H9 (cell line): ENCODE results near the gene SLCO2A1. TPM values are rescaled to one million over a fixed set of nuclear protein-coding genes. Genes with fewer than 3 reads are reported as not detected.

Experiments used
- DNase-seq: peaks from one replicate; pipeline ENCODE4 v3.0.0-alpha.2; 2017
- H2AFZ ChIP-seq: one replicate; pipeline ENCODE4 v1.6.1; 2013; ENCODE audit warnings: mild to moderate bottlenecking, low read length, control low read depth, moderate library complexity
- H2AK5ac ChIP-seq: 2 replicates; pipeline ENCODE4 v1.6.1; 2013; ENCODE audit warnings: low read length, control low read depth, mixed read lengths; ENCODE audit not compliant: insufficient read length
- H2BK120ac ChIP-seq: one replicate; pipeline ENCODE4 v1.6.1; 2013; ENCODE audit warnings: low read depth, mild to moderate bottlenecking, low read length, control low read depth, inconsistent platforms; ENCODE audit not compliant: poor library complexity, severe bottlenecking
- H2BK12ac ChIP-seq: 2 replicates; pipeline ENCODE4 v1.6.1; 2013; ENCODE audit warnings: low read length, control low read depth, mixed read lengths, low read depth; ENCODE audit not compliant: insufficient read length
- H2BK15ac ChIP-seq: 2 replicates; pipeline ENCODE4 v1.6.1; 2013; ENCODE audit warnings: low read depth, low read length, control low read depth
- H2BK20ac ChIP-seq: one replicate; pipeline ENCODE4 v1.6.1; 2013; ENCODE audit warnings: low read depth, mild to moderate bottlenecking, low read length, control low read depth, inconsistent platforms; ENCODE audit not compliant: poor library complexity, severe bottlenecking
- H2BK5ac ChIP-seq: 2 replicates; pipeline ENCODE4 v1.6.1; 2013; ENCODE audit warnings: low read length, control low read depth, mixed read lengths; ENCODE audit not compliant: insufficient read length
- H3K14ac ChIP-seq: 2 replicates; pipeline ENCODE4 v1.6.1; 2013; ENCODE audit warnings: low read length, control low read depth; ENCODE audit not compliant: insufficient read depth
- H3K18ac ChIP-seq: 2 replicates; pipeline ENCODE4 v1.6.1; 2013; ENCODE audit warnings: low read depth, mild to moderate bottlenecking, mixed read lengths, low read length, control low read depth; ENCODE audit not compliant: insufficient read length
- H3K23ac ChIP-seq: 2 replicates; pipeline ENCODE4 v1.6.1; 2013; ENCODE audit warnings: low read length, control low read depth, mixed read lengths, low read depth; ENCODE audit not compliant: insufficient read length
- H3K23me2 ChIP-seq: 2 replicates; pipeline ENCODE4 v1.6.1; 2013; ENCODE audit warnings: low read depth, mild to moderate bottlenecking, mixed read lengths, low read length, control low read depth; ENCODE audit not compliant: insufficient read length, poor library complexity, severe bottlenecking
- H3K27ac ChIP-seq: 2 replicates; pipeline ENCODE4 v1.5.1; 2013; ENCODE audit warnings: low read length, control low read depth, mixed read lengths, low read depth; ENCODE audit not compliant: insufficient read length
- H3K27me3 ChIP-seq: 2 replicates; pipeline ENCODE4 v1.6.1; 2013; ENCODE audit warnings: low read length, control low read depth, inconsistent platforms; ENCODE audit not compliant: insufficient read depth
- H3K4ac ChIP-seq: 2 replicates; pipeline ENCODE4 v1.6.1; 2013; ENCODE audit warnings: low read depth, mild to moderate bottlenecking, control low read depth, inconsistent platforms, low read length, moderate library complexity
- H3K4me1 ChIP-seq: 2 replicates; pipeline ENCODE4 v1.6.1; 2013; ENCODE audit warnings: low read length, control low read depth, inconsistent platforms; ENCODE audit not compliant: insufficient read depth
- H3K4me2 ChIP-seq: 2 replicates; pipeline ENCODE4 v1.6.1; 2013; ENCODE audit warnings: low read length, control low read depth, mixed read lengths; ENCODE audit not compliant: insufficient read length, insufficient read depth
- H3K56ac ChIP-seq: 2 replicates; pipeline ENCODE4 v1.6.1; 2013; ENCODE audit warnings: low read depth, mild to moderate bottlenecking, mixed read lengths, low read length, control low read depth; ENCODE audit not compliant: insufficient read length
- H3K79me1 ChIP-seq: 2 replicates; pipeline ENCODE4 v1.6.1; 2013; ENCODE audit warnings: low read depth, mild to moderate bottlenecking, moderate library complexity, low read length, control low read depth, inconsistent platforms; ENCODE audit not compliant: insufficient read depth, poor library complexity, severe bottlenecking
- H3K79me2 ChIP-seq: 2 replicates; pipeline ENCODE4 v1.6.1; 2013; ENCODE audit warnings: low read length, control low read depth, inconsistent platforms; ENCODE audit not compliant: insufficient read depth
- H3K9ac ChIP-seq: 2 replicates; pipeline ENCODE4 v1.6.1; 2013; ENCODE audit warnings: low read length, control low read depth, mixed read lengths; ENCODE audit not compliant: insufficient read length; ENCODE audit errors: extremely low read depth
- H3K9me3 ChIP-seq: one replicate; pipeline ENCODE4 v1.6.1; 2013; ENCODE audit warnings: low read depth, low read length, inconsistent platforms; ENCODE audit not compliant: control insufficient read depth
- H3T11ph ChIP-seq: one replicate; pipeline ENCODE4 v1.6.1; 2013; ENCODE audit warnings: mild to moderate bottlenecking, low read length, control low read depth, inconsistent platforms
- H4K20me1 ChIP-seq: one replicate; pipeline ENCODE4 v1.6.1; 2013; ENCODE audit not compliant: control insufficient read depth, insufficient read length, insufficient read depth
- H4K5ac ChIP-seq: 2 replicates; pipeline ENCODE4 v1.6.1; 2013; ENCODE audit warnings: low read depth, mild to moderate bottlenecking, mixed read lengths, low read length, control low read depth; ENCODE audit not compliant: insufficient read length
- H4K8ac ChIP-seq: replicated peaks from 2 replicates; pipeline ENCODE4 v1.6.1; 2013; ENCODE audit warnings: low read length, control low read depth, mixed read lengths, low read depth; ENCODE audit not compliant: insufficient read length
- H4K91ac ChIP-seq: 2 replicates; pipeline ENCODE4 v1.6.1; 2013; ENCODE audit warnings: low read depth, mild to moderate bottlenecking, moderate library complexity, mixed read lengths, low read length, control low read depth; ENCODE audit not compliant: insufficient read length
- H3K27ac Mint-ChIP-seq, 3 experiments: 2 replicates in 2 of 3; 3 replicates in 1 of 3; pipeline ENCODE4 v1.8.0; 2020 to 2021; ENCODE audit warnings: mixed read lengths in 3 of 3, mild to moderate bottlenecking in 1 of 3, moderate library complexity in 1 of 3
- H3K27me3 Mint-ChIP-seq: 2 replicates; pipeline ENCODE4 v1.8.0; 2021; ENCODE audit warnings: low read depth, mild to moderate bottlenecking, moderate library complexity, mixed read lengths
- H3K36me3 Mint-ChIP-seq, 3 experiments: 2 replicates in 2 of 3; 3 replicates in 1 of 3; pipeline ENCODE4 v1.8.0; 2020 to 2021; ENCODE audit warnings: low read depth in 3 of 3, mixed read lengths in 3 of 3; ENCODE audit not compliant: insufficient read depth in 1 of 3
- H3K4me1 Mint-ChIP-seq, 2 experiments: 2 replicates each; pipeline ENCODE4 v1.8.0; 2020; ENCODE audit warnings: mixed read lengths in 2 of 2
- H3K4me3 Mint-ChIP-seq, 2 experiments: 2 replicates in 1 of 2; 3 replicates in 1 of 2; pipeline ENCODE4 v1.8.0; 2020 to 2021; ENCODE audit warnings: mild to moderate bottlenecking in 2 of 2, mixed read lengths in 2 of 2, moderate library complexity in 1 of 2
- H3K9me3 Mint-ChIP-seq, 2 experiments: 2 replicates in 1 of 2; 3 replicates in 1 of 2; pipeline ENCODE4 v1.8.0; 2020; ENCODE audit warnings: mild to moderate bottlenecking in 2 of 2, mixed read lengths in 2 of 2, moderate library complexity in 1 of 2
- CTCF ChIP-seq: fragments of 200-600 bp; sonication (generic); conservative IDR thresholded peaks from 3 replicates; pipeline ENCODE4 v1.8.0; 2021; ENCODE audit warnings: antibody characterized with exemption, mild to moderate bottlenecking
- WGBS: extraction: QIAGEN DNeasy Blood & Tissue Kit; methylation state at CpG from one replicate; pipeline ENCODE4 v1.1.7; 2013; ENCODE audit warnings: missing lambda C conversion rate, low lambda C conversion rate, mixed read lengths; ENCODE audit not compliant: insufficient read length; ENCODE audit errors: extremely low coverage; 5-methylcytosine and 5-hydroxymethylcytosine counted together
- total RNA-seq: library from RNA; stranded (reverse); gene quantifications from 2 replicates; pipeline ENCODE4 v1.2.1, GENCODE V29; 2021

SLCO2A1 gene
- total RNA-seq, 1 experiment from 2014 or later: 0.98 TPM

GRCh38 chr3:133934073-133934970, 95.4 kb downstream of the SLCO2A1 start:
- H4K8ac ChIP-seq: no peak overlapping the region
- no peak overlapping the region for H3K23ac ChIP-seq
- no peak overlapping the region for H2BK5ac ChIP-seq
- H3K4me2 ChIP-seq: no peak overlapping the region
- no peak overlapping the region for H2BK20ac ChIP-seq
- no peak overlapping the region for H4K91ac ChIP-seq
- H3K36me3 Mint-ChIP-seq: no peaks in the 10 kb centered on the region
- no peaks in the 10 kb centered on the region for H4K20me1 ChIP-seq
- peak; percentile 6 for DNase-seq
- H3K14ac ChIP-seq: no peak overlapping the region
- no peak overlapping the region for H3K9ac ChIP-seq
- H3K4me3 Mint-ChIP-seq: no peak overlapping the region
- WGBS: no CpG with 5 or more reads among the region's 10 CpGs
- H3K9me3 ChIP-seq: no peaks in the 10 kb centered on the region
- H3K4ac ChIP-seq: no peak overlapping the region
- H2AFZ ChIP-seq: no peak overlapping the region
- no peak overlapping the region for H3K56ac ChIP-seq
- H3K27me3 Mint-ChIP-seq: peaks cover 3% of the 10 kb centered on the region
- no peaks in the 10 kb centered on the region for H3K27me3 ChIP-seq
- no peak overlapping the region for H2BK120ac ChIP-seq
- no peaks in the 10 kb centered on the region for H3K23me2 ChIP-seq
- H3K27ac ChIP-seq: no peak overlapping the region
- H3K4me1 Mint-ChIP-seq: peaks cover 0 to 10% of the 10 kb centered on the region in 2 experiments; a peak in 3 of 4 replicates
- H3K79me1 ChIP-seq: no peaks in the 10 kb centered on the region
- H3K79me2 ChIP-seq: no peaks in the 10 kb centered on the region
- TF ChIP-seq CTCF: no peak
- 0 out of 5 replicates have a peak, but pooled peaks cover 0 to 2% of the 10 kb centered on the region in 2 experiments for H3K9me3 Mint-ChIP-seq
- H3K18ac ChIP-seq: no peak overlapping the region
- H3K27ac Mint-ChIP-seq: no peak overlapping the region
- H2AK5ac ChIP-seq: no peak overlapping the region
- H2BK15ac ChIP-seq: no peak overlapping the region
- no peak overlapping the region for H3T11ph ChIP-seq
- H3K4me1 ChIP-seq: no peaks in the 10 kb centered on the region
- no peak overlapping the region for H4K5ac ChIP-seq
- no peak overlapping the region for H2BK12ac ChIP-seq
